ENCODE measurements around the gene MRPS18A. TPM values are rescaled to one million over a fixed set of nuclear protein-coding genes. Genes with fewer than 3 reads are reported as not detected.
"Not testable (repeated sequence)": the region's sequence is repeated elsewhere in the genome, so short reads cannot be mapped to it uniquely, and the experiment has no call there.

MRPS18A gene
- total RNA-seq, 3 donors from 2014 or later: 36.9 to 65.7 (median 61.9) TPM

DNA sequence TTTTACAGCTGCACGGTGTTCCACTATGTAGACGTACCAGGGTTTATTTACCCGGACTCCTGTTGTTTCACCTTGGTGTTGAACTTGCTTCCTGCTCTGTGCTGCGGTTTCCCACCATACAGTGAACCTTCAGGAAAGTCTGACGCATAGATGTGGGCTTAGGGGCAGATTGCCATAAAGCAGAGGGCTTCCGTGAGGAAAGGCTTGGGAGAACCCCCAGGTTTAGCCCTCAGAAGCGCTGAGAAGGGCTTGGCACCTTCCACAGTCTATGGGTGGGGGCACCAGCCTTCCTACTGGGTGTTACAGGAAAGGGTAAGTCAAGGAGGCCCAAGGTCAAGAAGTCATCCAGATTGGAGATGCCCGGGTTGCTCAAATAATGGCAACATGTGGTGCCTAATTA, 19.2 kb upstream of the MRPS18A start:
- Histone ChIP-seq H3K36me3 (ENCODE audit: low read depth) (no peaks in the 10 kb centered on the region), H3K9me3 (no peaks in the 10 kb centered on the region), H3K4me3 (no peak overlapping the region), H3K4me1 (ENCODE audit: low read depth) (peaks cover 39% of the 10 kb centered on the region)
- DNase-seq: no peak
- intact Hi-C loops (cut with DNase I, micrococcal nuclease): no loop called here
- TF ChIP-seq CTCF (IDR thresholded peaks at IDR 0.05): no peak
- no peak for ATAC-seq

DNA sequence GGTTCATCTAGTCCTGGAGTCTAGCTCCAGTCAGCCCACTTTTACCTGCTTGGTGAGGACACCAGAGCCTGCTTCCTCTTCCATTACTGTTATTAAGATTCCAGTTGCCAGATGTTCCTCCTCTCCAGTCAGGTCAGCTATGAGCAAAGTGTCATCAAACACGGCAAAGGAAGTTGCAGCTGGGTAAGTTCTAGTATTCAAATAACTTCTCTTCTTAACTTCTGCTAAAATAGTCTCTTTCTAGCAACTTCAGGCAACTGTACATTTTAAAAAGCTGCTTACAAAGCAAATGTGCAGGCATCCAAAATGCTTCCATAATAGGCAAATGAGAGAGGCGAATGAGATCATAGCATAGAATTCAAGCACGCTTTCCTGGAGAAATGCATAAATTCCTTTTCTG, 18.4 kb upstream of the MRPS18A start:
- Histone ChIP-seq H3K9me3 (no peaks in the 10 kb centered on the region), H3K36me3 (ENCODE audit: low read depth) (no peaks in the 10 kb centered on the region), H3K4me1 (ENCODE audit: low read depth) (peaks cover 39% of the 10 kb centered on the region), H3K4me3 (no peak overlapping the region)
- no peak for TF ChIP-seq CTCF (IDR thresholded peaks at IDR 0.05)
- intact Hi-C loops (cut with DNase I, micrococcal nuclease): no loop called here
- ATAC-seq (no peak), DNase-seq (peak in 1 of 3 donors; percentile 32)

GRCh38 chr6:43703512-43704429, 16.2 kb upstream of the MRPS18A start:
- peaks cover 50% of the 10 kb centered on the region for H3K4me1 ChIP-seq (ENCODE audit: low read depth)

DNA sequence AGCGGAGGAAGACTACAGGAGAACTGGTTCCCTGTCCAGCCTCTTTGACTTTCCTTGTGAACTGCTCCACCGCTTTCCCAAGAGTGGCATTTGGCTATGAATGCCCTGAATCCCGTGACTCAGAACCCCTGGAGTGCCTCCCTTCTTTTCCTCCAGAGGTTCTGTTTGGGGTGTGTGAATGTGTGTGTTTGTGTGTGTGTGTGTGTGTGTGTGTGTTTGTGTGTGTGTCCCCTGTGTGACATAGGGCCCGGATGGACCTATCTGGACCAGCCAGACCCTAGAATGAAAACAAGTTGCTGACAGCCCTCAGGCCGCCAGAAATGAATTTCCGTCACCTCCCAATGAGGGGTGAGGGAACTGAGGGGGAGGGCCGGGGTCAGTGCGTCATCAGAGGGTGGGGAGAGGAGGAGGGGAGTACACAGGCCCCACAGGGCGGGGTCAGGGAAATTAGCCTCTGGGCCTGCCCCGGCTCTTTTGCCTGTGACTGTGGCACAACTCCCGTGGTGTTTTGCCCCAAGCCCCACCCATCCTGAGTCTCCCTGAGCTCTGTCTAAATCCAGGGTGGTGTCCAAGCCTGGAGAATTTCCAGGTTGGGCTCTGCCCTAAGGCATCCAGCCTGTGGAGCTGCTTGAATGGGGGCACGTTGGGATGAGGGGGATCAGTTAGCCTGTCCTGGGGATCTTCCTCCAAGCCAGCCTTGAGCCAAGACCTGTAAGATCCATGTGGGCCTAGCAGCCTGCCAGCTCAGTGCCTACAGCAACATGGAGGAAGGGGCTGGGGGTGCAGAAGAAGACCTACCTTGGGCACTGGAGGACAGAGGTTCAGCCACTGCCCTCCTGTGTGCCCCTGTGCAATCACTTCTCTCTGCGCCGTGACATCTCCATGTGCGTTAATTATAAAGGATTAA, 15.2 kb upstream of the MRPS18A start:
- Histone ChIP-seq H3K4me3 (no peak overlapping the region), H3K9me3 (no peaks in the 10 kb centered on the region), H3K36me3 (ENCODE audit: low read depth) (no peaks in the 10 kb centered on the region), H3K4me1 (ENCODE audit: low read depth) (peaks cover 52% of the 10 kb centered on the region)
- intact Hi-C loops (cut with DNase I, micrococcal nuclease): no loop called here
- ATAC-seq (peak; percentile 88), DNase-seq (peak; percentile 89 to 91 (median 90))
- TF ChIP-seq CTCF (IDR thresholded peaks at IDR 0.05): no peak

More at GRCh38 chr6:43703512-43704429, 16.2 kb upstream of the MRPS18A start:
- no peak for TF ChIP-seq CTCF (IDR thresholded peaks at IDR 0.05)
- no peaks in the 10 kb centered on the region for H3K36me3 ChIP-seq (ENCODE audit: low read depth)
- intact Hi-C loops (cut with DNase I, micrococcal nuclease): no loop called here
- H3K9me3 ChIP-seq: no peaks in the 10 kb centered on the region
- H3K4me3 ChIP-seq: no peak overlapping the region
- ATAC-seq: no peak
- DNase-seq: no peak

GRCh38 chr6:43702171-43702533, 14.6 kb upstream of the MRPS18A start:
- TF ChIP-seq CTCF (IDR thresholded peaks at IDR 0.05): no peak
- DNase-seq: no peak
- peaks cover 52% of the 10 kb centered on the region for H3K4me1 ChIP-seq (ENCODE audit: low read depth)
- H3K9me3 ChIP-seq: no peaks in the 10 kb centered on the region
- no peak overlapping the region for H3K4me3 ChIP-seq
- intact Hi-C loops (cut with DNase I, micrococcal nuclease): no loop called here
- no peak for ATAC-seq
- no peaks in the 10 kb centered on the region for H3K36me3 ChIP-seq (ENCODE audit: low read depth)

DNA sequence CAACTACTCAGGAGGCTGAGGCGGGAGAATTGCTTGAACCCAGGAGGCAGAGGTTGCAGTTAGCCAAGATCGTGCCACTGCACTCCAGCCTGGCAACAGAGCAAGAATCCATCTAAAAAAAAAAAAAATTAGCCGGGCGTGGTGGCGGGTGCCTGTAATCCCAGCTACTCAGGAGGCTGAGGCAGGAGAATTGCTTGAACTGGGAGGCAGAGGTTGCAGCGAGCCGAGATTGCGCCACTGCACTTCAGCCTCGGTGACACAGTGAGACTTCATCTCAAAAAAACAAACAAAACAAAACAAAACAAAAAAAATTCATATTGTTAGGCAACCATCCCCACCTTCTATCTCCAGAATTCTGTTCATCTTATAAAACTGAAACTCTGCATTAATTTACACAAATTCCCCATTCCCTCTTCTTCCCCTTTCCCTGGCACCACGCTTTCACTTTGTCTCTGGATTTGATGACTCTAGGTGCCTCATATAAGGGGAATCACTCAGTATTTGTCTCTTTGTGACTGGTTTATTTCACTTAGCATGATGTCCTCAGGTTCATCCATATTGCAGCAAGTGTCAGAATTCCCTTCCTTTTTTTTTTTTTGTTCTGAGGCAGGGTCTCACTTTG, 13.5 kb upstream of the MRPS18A start:
- peaks cover 53% of the 10 kb centered on the region for H3K4me1 ChIP-seq (ENCODE audit: low read depth)
- H3K4me3 ChIP-seq; intact Hi-C loops (cut with DNase I, micrococcal nuclease); DNase-seq; H3K36me3 ChIP-seq (ENCODE audit: low read depth); H3K9me3 ChIP-seq; ATAC-seq: not testable (repeated sequence)

Data from mucosa of descending colon (tissue), 3 donors.